GM04504 (cell line): Measurements from ENCODE around the gene LORICRIN.

Experiments used
- DNase-seq: peaks from one replicate; pipeline ENCODE4 v3.0.0-alpha.2; 2012; ENCODE audit warnings: low read depth

Gene LORICRIN

DNA sequence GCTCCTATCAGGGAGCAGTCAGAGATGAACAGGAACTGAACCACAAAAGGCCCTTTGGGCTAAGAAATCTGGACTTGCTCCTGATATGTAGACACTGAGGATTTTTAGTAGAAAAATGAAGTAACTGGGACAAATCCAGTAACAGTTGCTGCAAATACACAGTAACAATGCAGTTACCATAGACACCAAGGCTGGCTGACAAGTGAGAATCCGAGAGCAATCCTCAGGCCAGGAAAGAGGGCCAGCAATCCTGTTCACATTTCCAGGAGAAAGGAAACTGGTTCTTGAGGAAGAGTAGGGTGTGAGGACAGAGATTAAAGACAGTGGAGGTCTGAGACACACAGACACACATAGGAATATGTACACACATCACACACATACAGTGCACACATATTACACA lies 9.3 kb upstream of the LORICRIN start:
- no peak for DNase-seq

DNA sequence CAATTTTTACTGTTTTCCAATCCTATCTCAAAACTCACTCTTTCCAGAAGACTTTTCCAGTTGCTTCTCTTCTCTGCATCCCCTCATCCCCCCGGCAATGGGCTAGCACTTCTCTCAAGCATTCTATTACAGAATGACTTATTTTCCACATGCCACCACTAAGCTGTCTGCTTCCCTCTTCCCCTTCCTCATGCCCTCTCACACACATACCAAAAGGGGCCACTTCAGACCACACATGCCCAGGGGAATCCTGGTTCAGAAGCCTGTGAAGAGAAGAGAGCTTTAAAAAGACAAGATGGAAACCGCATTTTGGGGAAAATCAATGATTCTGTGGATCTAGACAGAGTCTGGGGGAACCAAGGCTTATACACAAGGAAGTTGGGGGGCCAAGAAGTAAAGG lies 8.4 kb upstream of the LORICRIN start:
- no peak for DNase-seq

DNA sequence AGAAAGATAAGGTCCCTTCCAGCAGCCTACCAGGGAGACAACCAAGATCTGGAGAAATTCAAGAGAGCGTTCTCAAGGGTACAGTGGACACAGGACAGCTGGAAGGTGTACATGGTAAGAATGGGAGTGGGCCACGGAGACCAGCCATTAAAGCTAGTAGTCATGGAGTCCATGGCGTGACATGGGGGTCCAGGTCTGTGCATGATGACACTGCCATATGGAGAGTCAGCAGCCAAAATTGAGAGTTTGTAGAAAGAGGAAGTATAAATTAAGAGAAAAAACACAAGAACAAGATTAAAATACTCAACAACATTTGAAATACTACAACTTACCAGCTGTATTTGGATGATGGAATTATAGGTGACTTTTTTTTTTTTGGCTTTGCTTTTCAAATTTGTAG lies 7.9 kb upstream of the LORICRIN start:
- DNase-seq = no peak

DNA sequence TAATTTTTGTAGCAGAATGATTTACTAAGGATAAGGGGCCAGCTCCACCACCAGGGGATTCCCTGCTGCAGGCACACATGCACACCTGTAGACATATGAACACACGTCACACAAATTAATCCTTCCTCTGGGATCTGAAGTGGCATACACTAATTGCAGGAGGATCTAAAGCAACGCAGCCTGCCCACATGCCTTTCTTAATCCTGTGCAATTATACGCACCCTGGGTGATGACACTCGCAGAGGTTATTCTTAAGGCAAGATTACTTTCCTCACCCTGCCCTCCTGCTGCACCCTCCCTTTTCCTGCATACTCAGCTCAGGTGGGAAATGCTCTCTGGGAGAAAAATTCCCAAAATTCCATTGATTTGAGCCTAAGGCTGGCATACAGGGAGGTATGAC lies 7.5 kb upstream of the LORICRIN start:
- no peak for DNase-seq

- no peak for DNase-seq
These were observed 6.4 kb upstream of the LORICRIN start for GRCh38 chr1:153253076-153253475.

DNA sequence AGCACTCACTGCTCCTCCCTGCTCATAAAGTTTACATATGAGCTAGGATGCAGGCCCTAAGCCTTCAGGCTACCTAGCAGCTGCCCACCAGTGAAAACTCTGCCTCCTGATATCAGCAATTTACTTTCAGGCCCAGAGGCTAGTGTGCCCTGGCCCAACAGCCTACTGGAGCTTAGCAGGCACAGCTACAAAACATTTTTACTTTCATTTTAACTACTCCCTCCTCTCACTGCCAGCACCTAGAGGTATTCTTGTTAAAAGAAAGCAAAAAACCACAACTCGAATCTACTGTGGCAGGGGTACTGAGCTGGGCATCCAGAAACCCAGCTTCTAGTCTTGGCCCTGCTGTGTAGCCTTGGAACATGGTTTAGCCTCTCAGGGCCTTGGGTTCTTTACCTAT lies 5.8 kb upstream of the LORICRIN start:
- no peak for DNase-seq

DNA sequence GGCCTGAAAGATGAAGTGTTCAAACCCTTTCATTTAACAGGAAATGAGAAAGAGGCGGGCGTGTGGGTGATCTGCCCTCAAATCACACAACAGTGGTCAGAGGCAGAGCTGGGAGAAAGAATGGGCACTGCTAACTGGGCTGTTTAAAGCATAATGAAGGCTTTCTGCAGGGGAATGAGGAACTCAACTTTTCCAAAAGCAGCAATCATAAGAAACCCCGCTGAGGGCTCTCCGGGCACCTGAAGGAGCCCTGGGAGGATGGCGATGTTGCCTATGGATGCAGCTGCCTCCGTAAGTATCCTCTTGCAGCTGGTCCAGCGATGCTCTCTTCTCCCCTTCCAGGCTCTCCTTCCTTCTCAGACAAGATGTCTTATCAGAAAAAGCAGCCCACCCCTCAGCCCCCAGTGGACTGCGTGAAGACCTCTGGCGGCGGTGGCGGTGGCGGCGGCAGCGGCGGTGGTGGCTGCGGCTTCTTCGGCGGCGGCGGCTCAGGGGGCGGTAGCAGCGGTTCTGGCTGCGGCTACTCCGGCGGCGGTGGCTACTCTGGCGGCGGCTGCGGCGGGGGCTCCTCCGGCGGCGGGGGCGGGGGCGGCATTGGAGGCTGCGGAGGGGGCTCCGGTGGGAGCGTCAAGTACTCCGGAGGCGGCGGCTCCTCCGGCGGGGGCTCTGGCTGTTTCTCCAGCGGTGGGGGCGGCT lies 1.2 kb downstream of the LORICRIN start:
- no peak for DNase-seq

GRCh38 chr1:153261281-153262069 lies 2.0 kb downstream of the LORICRIN start:
- DNase-seq = no peak

GRCh38 chr1:153262070-153262366 lies 2.5 kb downstream of the LORICRIN start:
- no peak for DNase-seq

- no peak for DNase-seq
These were observed 3.1 kb downstream of the LORICRIN start for GRCh38 chr1:153262462-153263157.

DNA sequence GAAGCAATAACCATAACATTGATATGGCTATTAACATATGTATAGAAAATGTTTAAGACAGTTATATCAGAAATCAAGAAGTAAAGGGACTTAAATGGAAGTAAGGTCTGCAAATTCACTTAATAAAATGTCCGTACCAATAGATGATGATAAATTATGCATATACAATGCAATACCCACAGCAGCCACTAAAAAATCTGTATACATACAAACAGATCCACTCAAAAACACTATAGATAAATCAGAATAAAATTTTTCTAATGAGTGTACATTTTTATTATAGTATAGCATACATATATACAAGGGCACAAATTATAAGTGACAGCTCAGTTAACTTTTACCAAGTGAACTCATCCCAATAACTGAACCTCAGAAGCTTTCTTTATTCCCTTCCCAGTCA lies 6.0 kb downstream of the LORICRIN start:
- no peak for DNase-seq

DNA sequence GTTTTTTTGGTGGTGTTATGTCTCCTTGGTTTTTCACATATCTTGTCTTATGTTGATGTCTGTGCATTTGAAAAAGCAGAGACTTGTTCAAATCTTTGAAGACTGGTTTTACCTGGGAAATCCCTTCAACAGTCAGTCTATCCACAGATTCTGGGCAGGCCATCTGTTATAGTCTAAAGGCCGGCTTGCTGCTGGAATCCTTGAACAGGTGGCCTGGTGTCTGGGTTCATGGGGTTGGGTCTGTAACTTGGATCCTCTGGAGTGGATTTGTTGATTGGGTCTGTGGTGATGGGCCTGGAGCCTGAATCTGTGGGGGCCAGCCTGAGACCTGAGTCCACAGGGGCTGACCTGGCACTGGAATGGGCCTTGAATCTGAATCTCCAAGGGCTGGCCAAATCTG lies 12.2 kb downstream of the LORICRIN start:
- DNase-seq = no peak

GRCh38 chr1:153272186-153272585 lies 12.7 kb downstream of the LORICRIN start:
- no peak for DNase-seq

GRCh38 chr1:153277852-153278251 lies 18.4 kb downstream of the LORICRIN start:
- DNase-seq = no peak

GRCh38 chr1:153288634-153289275 lies 29.3 kb downstream of the LORICRIN start:
- no peak for DNase-seq

- no peak for DNase-seq
These were observed 32.0 kb downstream of the LORICRIN start for GRCh38 chr1:153291514-153291913.

GRCh38 chr1:153292185-153292584 lies 32.7 kb downstream of the LORICRIN start:
- no peak for DNase-seq

GRCh38 chr1:153292740-153293479 lies 33.4 kb downstream of the LORICRIN start:
- no peak for DNase-seq

DNA sequence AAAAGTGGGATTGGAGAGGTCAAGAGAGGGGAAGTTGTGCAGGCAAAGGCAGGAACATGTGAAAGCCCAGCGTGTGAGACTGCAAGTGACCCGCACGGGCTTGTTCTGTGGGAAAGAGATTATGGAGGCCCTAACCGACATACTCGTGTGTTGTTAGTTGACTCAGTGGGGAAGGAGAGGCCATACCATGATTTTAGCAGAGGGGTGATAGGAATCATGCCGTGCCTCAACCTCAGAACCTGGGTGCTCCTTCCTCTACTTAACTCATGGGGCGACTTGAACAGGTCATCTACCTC lies 33.9 kb downstream of the LORICRIN start:
- no peak for DNase-seq

DNA sequence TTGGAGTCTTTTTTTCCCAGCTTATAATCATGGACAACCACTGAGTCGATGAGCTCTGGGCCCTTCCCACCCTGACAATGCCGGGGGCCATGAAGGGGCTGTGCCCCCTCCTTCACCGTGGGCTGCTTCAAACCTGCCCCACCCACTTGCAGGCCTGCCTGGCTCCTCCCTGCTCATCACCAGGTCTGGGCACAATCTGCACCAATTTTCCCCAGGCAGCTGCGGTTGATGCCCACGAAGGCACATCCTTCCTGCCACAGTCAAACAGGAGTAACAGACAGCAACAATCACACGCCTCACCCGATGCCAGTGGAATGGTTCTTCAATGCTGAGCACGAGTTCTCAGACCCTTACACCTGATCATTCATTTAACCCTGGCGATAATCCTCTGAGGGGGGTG lies 34.4 kb downstream of the LORICRIN start:
- no peak for DNase-seq

GRCh38 chr1:153302308-153302707 lies 42.8 kb downstream of the LORICRIN start:
- DNase-seq = no peak

GRCh38 chr1:153305682-153306081 lies 46.2 kb downstream of the LORICRIN start:
- no peak for DNase-seq
